HEK293T (cell line): ENCODE results near the gene FOXD4L3.
"Not testable (repeated sequence)": the region's sequence is repeated elsewhere in the genome, so short reads cannot be mapped to it uniquely, and the experiment has no call there.

Experiments
- BHLHE40 ChIP-seq: fragments of 450-650 bp; IDR thresholded peaks from 2 replicates; pipeline ENCODE4 v1.6.1; 2016; ENCODE audit warnings: mild to moderate bottlenecking, moderate library complexity, borderline replicate concordance
- CTBP1 ChIP-seq: fragments of 450-650 bp; IDR thresholded peaks from 2 replicates; pipeline ENCODE4 v1.6.1; 2016; ENCODE audit warnings: borderline replicate concordance
- L3MBTL2 ChIP-seq: fragments of 450-650 bp; conservative IDR thresholded peaks from 2 replicates; pipeline ENCODE4 v1.6.1; 2016; ENCODE audit warnings: mild to moderate bottlenecking
- NFRKB ChIP-seq: fragments of 450-650 bp; IDR thresholded peaks from 2 replicates; pipeline ENCODE4 v1.6.1; 2016; ENCODE audit warnings: mild to moderate bottlenecking, moderate library complexity
- PKNOX1 ChIP-seq: fragments of 450-650 bp; IDR thresholded peaks from 2 replicates; pipeline ENCODE4 v1.6.1; 2016
- SP1 ChIP-seq: fragments of 450-650 bp; IDR thresholded peaks from 2 replicates; pipeline ENCODE4 v1.6.1; 2017
- TARDBP ChIP-seq: fragments of 450-650 bp; IDR thresholded peaks from 2 replicates; pipeline ENCODE4 v1.6.1; 2016
- ZNF384 ChIP-seq: fragments of 450-650 bp; IDR thresholded peaks from 2 replicates; pipeline ENCODE4 v1.6.1; 2016

DNA sequence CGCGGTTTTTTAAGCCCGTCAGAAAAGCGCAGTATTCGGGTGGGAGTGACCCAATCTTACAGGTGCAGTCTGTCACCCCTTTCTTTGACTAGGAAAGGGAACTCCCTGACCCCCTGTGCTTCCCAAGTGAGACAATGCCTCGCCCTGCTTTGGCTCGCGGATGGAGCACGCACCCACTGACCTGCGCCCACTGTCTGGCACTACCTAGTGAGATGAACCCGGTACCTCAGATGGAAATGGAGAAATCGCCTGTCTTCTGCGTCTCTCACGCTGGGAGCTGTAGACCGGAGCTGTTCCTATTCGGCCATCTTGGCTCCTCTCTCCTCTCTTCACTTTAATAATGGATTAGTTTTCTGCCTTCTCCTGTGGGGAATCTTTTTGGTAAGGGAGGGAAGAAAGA lies 21.6 kb upstream of the FOXD4L3 start:
- not testable (repeated sequence) for TF ChIP-seq NFRKB, PKNOX1, L3MBTL2, SP1, BHLHE40, ZNF384, TARDBP, CTBP1
